Left ventricle myocardium inferior (tissue), 1 donor: Measurements from ENCODE around the gene AFDN. TPM values are rescaled to one million over a fixed set of nuclear protein-coding genes. Genes with fewer than 3 reads are reported as not detected.

Experiments used
- DNase-seq: peaks from one replicate; pipeline ENCODE4 v3.0.0-alpha.2; 2020
- H3K27ac ChIP-seq: fragments of 200-600 bp; replicated peaks from 2 replicates; pipeline ENCODE4 v1.8.0; 2021
- H3K27me3 ChIP-seq: fragments of 200-600 bp; 2 replicates; pipeline ENCODE4 v1.8.0; 2021; ENCODE audit warnings: low read depth
- H3K36me3 ChIP-seq: fragments of 200-600 bp; 2 replicates; pipeline ENCODE4 v1.8.0; 2021
- H3K4me1 ChIP-seq: fragments of 200-600 bp; 2 replicates; pipeline ENCODE4 v1.8.0; 2021
- H3K4me3 ChIP-seq: fragments of 200-600 bp; 2 replicates; pipeline ENCODE4 v1.8.0; 2021; ENCODE audit warnings: mild to moderate bottlenecking, moderate library complexity
- H3K9me3 ChIP-seq: fragments of 200-600 bp; replicated peaks from 2 replicates; pipeline ENCODE4 v1.8.0; 2021
- CTCF ChIP-seq: fragments of 200-600 bp; IDR thresholded peaks from 2 replicates; pipeline ENCODE4 v1.8.0; 2021; ENCODE audit warnings: antibody characterized with exemption, mild to moderate bottlenecking, borderline replicate concordance
- intact Hi-C: fragments of 100-400 bp; cut with micrococcal nuclease; formaldehyde crosslinking; loops from one replicate; pipeline ENCODE4 v1.11.0; 2022
- total RNA-seq: library from RNA; stranded (reverse); fragmentation: NEBNext Ultra II Directional; extraction: Animal tissue kit (Norgen Biotek cat#: 25700); gene quantifications from one replicate; pipeline ENCODE4 v1.2.1, GENCODE V29; 2021
- donor health status: DM: no; HTN: yes; CAD: no; lungs with severe emphysema.

The AFDN gene
- total RNA-seq, 1 donor from 2014 or later, result 54.9 TPM

DNA sequence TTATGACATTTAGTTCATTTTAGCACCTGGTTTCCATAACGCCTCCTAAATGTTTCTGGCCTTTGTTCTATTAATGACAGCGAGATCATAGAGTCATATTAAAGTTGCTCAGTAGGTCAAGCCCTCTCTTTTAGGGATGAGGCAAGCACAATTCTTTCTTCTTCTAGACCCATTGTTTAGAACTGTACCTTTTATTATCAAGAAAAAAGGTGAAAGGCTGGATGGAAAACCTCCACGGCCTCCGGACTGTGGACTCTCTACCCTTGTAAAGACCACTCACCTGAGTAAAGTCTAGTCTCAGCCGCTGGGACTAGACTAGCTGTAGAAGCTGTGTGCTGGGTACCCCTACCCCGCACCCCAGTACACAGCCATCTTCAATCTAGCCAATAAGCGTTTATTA lies 6.0 kb upstream of the AFDN start:
- no peak overlapping the region for H3K4me3 ChIP-seq
- TF ChIP-seq CTCF, result no peak
- no peak overlapping the region for H3K27ac ChIP-seq
- H3K9me3 ChIP-seq, result no peaks in the 10 kb centered on the region
- H3K4me1 ChIP-seq, result peaks cover 10% of the 10 kb centered on the region
- no peak for DNase-seq
- no peaks in the 10 kb centered on the region for H3K27me3 ChIP-seq
- no peaks in the 10 kb centered on the region for H3K36me3 ChIP-seq
- intact Hi-C loops, result no loop called here

DNA sequence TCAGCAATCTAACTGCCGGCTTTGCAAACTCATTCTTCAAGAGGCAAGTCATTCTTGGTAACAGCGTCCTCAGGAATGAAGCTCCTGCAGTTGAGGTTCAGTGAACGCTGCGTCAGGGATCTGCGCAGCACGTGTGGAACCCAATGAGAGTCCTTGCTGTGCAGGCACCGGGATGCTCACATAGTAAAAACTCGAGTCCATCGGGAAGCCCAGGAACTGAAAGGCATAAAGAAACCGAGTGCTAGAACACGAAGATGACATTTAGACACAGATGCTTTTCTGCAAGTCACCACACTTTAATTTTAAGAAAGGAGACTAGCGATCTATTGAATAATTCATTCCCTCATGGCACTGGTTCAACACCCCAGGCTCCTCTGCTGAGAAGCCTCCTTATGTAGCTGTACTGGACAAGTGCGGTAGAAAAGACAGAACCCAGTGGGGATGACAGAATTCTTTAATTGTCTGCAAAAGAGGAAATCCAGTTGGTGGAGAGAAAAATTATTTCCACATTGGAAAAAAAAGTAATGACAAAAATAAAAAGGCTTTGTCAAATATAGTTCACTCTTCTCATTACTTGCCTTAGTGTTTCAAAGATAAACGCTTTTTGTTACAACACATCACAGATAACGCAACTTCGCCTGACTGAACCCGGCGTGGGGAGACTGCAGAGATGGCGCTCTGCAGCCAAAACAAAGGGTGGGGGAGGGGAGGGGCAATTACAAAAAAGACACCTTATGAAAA lies 1.9 kb upstream of the AFDN start:
- H3K27ac ChIP-seq, result peak overlapping the region; percentile 83
- no peak for TF ChIP-seq CTCF
- peaks cover 41% of the 10 kb centered on the region for H3K4me1 ChIP-seq
- intact Hi-C loops, result no loop called here
- H3K27me3 ChIP-seq, result no peaks in the 10 kb centered on the region
- H3K36me3 ChIP-seq, result no peaks in the 10 kb centered on the region
- peak overlapping the region; percentile 87 for H3K4me3 ChIP-seq
- no peak for DNase-seq
- no peaks in the 10 kb centered on the region for H3K9me3 ChIP-seq

DNA sequence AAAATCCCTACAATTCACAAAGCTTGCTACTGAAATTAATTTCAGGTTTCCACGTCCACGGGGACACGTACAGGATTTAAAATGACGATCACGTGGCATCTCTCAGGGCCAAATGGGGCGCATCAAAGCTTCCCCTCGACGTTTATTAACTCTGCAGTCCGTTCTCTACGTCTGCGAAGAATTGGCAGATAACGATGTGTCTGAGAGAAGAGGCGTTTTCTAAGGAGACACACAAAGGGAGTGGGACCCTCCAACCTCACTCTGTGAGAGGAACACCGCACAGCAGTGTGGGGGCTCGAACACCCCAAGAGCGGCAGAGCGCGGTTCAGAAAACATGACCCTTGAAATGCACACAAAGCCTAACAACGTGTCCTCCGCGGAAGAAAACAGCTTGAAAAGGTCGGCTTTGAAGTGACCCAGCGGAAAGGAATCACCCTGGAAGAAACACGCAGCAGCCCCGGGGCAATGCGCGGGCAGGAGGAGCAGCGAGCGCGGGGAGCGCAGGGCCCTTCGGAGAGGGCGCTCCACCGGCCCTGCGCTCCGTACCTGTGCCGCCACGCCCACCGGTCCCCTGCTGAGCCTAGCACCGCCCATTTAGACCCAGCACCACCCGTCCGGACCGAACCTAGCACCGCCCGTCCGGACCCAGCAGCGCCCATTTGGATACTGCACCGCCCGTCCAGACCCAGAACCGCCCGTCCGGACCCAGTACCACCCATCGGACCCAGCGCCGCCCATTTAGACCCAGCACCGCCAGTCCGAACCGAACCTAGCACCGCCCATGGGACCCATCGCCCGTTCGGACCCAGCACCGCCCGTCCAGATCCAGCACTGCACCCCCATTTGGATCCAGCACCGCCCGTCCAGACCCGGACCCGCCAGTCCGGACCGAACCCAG lies 1.1 kb upstream of the AFDN start:
- peak; percentile 47 for DNase-seq
- H3K27ac ChIP-seq, result peak overlapping the region; percentile 83
- intact Hi-C loops, result no loop called here

DNA sequence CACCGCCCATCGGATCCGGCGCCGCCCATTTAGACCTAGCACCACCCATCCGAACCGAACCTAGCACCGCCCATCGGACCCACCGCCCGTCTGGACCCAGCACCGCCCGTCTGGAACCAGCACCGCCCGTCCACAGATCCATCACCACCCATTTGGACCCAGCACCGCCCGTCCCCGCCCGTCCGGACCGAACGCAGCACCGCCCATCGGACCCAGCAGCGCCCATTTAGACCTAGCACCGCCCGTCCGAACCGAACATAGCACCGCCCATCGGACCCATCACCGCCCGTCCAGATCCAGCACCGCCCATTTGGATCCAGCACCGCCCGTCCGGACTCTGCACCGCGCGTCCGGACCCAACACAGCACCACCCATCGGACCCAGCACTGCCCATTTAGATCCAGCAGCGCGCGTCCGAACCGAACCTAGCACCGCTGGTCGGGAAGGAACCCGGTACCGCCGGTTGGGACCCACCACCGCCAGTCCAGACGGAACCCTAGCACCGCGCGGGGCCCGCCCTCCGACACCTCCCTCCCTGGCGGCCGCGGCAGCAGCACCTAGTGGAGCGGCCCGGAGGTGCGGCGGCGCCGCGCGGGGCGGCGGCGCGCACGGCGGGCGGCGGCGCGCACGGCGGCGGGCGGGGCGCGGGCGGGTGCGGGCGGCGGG lies 348 bp upstream of the AFDN start:
- Histone ChIP-seq H3K9me3 (no peaks in the 10 kb centered on the region), H3K27ac (peak overlapping the region; percentile 83), H3K36me3 (no peaks in the 10 kb centered on the region), H3K4me1 (peaks cover 57% of the 10 kb centered on the region), H3K27me3 (no peaks in the 10 kb centered on the region), H3K4me3 (peak overlapping the region; percentile 87)
- DNase-seq, result peak; percentile 78
- peak; percentile 59 for TF ChIP-seq CTCF
- intact Hi-C loops, result no loop called here

More for the DNA sequence above, 1.1 kb upstream of the AFDN start:
- TF ChIP-seq CTCF, result no peak
- Histone ChIP-seq H3K27me3 (no peaks in the 10 kb centered on the region), H3K9me3 (no peaks in the 10 kb centered on the region), H3K4me3 (peak overlapping the region; percentile 87), H3K4me1 (peaks cover 50% of the 10 kb centered on the region), H3K36me3 (no peaks in the 10 kb centered on the region)

DNA sequence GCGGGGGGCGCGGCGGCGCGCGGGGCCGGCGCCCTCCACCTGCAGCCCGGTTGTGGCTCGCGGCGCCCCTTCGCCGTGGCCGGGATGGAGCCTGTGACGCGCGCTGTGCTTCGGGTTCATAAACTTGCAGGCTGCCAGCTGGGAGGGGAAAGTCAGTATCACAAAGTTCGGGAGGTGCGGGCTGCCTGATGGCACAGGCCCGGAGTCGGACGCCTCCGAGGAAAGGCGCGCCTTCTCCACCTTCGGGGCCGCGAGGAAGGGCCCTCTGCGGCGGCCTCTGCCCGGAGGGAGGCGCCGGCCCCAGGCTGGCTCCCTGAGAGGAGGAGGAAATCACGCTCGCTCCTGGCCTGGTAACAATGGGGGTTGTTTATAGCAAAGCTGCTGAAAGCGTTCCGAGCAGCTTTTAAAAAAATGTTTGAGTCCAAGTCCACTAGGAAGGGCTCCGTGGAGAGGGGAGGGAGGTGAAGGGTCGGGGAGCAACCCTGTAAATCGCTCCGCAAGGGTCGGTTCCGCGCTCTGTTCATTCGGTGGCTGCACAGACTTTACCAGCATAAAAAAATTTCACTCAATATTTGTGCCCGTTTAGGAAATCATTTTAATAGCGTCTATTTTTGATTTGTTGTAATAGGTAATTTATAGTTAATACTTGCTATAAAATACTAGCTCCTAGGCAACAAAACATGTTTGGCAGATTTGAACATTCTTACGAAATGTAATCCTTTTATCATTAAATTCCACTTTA lies 1.0 kb downstream of the AFDN start:
- Histone ChIP-seq H3K4me3 (peak overlapping the region; percentile 87), H3K9me3 (no peaks in the 10 kb centered on the region), H3K27ac (peak overlapping the region; percentile 77), H3K4me1 (peaks cover 71% of the 10 kb centered on the region), H3K27me3 (no peaks in the 10 kb centered on the region), H3K36me3 (no peaks in the 10 kb centered on the region)
- peak; percentile 21 for TF ChIP-seq CTCF
- DNase-seq, result peak; percentile 44
- intact Hi-C loops, result no loop called here
